Measurements from ENCODE around the gene TAC4. TPM values are rescaled to one million over a fixed set of nuclear protein-coding genes. Genes with fewer than 3 reads are reported as not detected.

The TAC4 gene
- total RNA-seq, 2 experiments from 2014 or later = not detected

DNA sequence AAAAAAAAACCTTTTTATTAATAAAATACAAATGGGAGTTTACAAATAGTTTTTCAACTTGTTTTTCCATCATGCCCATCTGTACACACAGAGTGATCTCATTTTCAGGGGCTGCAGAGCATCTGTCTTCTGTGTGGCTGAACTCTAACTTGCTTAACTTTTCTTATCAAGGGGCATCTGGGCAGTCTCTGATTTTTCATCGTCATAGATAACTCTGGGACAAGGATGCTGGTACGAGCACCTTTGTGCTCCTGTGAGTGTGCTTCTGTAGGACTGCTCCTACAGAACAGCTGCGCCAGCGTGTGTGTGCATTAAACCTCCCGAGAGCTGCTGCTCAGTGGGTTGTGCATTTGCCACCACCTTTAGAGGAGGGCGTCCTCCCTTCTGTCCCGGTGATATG lies 34.6 kb upstream of the TAC4 start:
- Mint-ChIP-seq H3K9me3 (no peaks in the 10 kb centered on the region), H3K4me3 (no peak overlapping the region), H3K36me3 (no peaks in the 10 kb centered on the region), H3K27ac (no peak overlapping the region), H3K4me1 (peaks cover 6% of the 10 kb centered on the region), H3K27me3 (peaks cover 33% of the 10 kb centered on the region)
- ATAC-seq (ENCODE audit: low read depth) (no peak), DNase-seq (no peak)
- POLR2A ChIA-PET = interaction anchor here (0.8 kb wide), 1 partner anchor 8 kb away, joined by 3 read pairs; no protein-coding TSS in a partner anchor

DNA sequence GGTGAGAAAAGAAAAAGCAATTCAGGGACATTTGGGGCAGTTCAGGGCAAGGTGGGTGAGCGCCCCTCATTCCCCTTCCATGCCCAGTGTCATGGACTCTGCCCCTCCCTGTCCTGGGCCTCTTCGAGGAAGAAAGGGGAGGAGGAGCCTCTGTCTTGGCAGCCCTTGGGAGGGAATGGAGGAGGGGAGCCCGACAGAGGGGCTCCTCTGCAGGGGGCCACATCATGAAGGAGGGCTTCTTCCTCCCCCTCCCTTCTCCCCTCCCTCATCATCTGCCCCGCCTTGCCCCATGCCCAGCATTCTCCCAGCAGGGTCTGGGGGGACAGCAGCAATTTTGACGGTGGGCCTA lies 33.2 kb upstream of the TAC4 start:
- Mint-ChIP-seq H3K9me3 (no peaks in the 10 kb centered on the region), H3K4me3 (no peak overlapping the region), H3K27ac (no peak overlapping the region), H3K36me3 (no peaks in the 10 kb centered on the region), H3K4me1 (peaks cover 6% of the 10 kb centered on the region), H3K27me3 (peaks cover 33% of the 10 kb centered on the region)
- POLR2A ChIA-PET = interaction anchor here (1.1 kb wide), 1 partner anchor 117 kb away, joined by 3 read pairs; no protein-coding TSS in a partner anchor
- DNase-seq (no peak), ATAC-seq (ENCODE audit: low read depth) (no peak)

DNA sequence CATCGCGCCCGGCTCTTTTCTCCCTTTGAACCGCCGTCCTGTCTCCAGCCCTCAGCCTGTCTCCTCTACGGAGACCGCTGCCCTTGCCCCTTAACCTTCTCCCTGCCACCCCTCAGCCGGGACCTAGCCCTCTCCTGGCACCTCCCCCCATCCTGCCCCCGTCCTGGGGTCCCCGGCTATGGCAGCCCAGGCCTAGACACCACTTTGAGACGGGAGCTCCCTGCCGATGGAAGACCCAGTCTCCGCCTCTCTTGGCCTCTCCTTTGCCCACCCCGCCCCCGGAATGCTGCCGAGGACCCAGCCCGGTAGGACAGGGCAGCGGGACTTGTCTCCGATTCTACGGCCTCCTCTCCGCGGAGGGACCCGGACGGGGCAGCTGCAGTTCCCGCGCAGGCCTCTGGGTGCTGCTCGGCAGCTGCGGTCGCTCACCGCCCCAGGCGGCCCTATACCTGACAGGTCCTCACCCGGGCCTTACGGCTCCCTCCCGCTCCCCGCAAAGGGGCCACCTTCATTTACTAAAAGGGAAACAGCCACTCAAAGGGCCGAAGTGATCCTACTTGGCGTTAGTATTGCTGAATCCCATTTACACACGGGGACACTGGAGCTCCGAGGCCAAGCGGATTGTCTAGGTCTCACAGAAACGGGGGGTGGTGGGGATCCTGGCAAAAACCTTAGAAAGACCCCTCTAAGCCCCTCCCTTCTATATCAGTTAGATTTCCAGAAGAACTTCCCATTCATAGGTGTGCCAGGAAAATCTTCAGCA lies 32.6 kb upstream of the TAC4 start:
- Mint-ChIP-seq H3K4me3 (peak overlapping the region; percentile 42), H3K27me3 (peaks cover 29% of the 10 kb centered on the region), H3K4me1 (peaks cover 6% of the 10 kb centered on the region), H3K36me3 (no peaks in the 10 kb centered on the region), H3K27ac (no peak overlapping the region), H3K9me3 (no peaks in the 10 kb centered on the region)
- POLR2A ChIA-PET = interaction anchor here (1.1 kb wide), 1 partner anchor 118 kb away, joined by 3 read pairs; no protein-coding TSS in a partner anchor
- peak; percentile 83 for DNase-seq
- peak; percentile 93 for ATAC-seq (ENCODE audit: low read depth)

DNA sequence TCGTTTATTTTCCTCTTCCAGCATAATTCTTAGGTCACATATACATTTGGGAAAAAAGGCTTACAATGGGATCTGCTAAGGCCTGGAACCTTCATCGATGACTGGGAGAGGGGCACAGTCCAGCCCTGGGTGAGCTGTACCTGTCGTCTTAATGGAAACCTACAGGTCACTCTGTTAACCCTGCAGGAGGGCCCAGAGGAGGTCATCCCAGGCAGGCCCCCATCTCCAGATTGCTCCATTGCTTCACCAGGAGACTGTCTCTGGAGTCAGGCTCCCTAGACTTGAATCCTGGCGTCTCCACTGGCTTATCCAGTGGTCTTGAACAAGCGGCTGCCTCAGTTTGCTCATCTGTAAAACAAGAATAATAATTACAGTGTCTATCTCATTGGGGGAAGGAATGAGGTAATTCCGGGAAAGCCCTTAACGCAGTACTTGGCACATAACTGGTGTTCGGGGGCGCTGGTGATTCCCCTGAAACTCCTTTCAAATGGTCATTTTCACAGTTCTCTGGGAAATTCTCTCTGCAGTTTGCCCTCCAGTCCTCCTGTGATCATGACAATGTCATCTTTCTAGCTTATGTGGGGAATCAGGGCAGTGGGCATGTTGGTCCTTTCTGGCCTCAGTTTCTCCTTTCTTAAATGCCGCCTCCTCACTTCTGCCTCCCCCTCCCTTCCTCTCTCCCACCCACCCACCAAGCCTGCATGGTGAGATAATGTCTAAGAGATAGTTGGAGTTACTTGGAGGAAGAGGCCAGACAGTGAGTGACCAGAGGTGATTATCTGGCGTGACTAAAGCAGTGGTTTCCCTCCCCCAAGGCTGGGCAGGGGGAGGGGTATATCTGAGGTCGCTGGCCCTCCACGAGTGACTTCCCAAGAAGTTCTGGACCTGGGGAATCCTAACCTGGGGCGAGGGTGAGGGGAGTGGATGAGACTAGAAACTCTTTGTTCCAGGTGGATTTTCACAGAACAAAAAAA lies 31.3 kb upstream of the TAC4 start:
- no peak overlapping the region for H3K27ac Mint-ChIP-seq
- H3K27me3 Mint-ChIP-seq = peaks cover 28% of the 10 kb centered on the region
- no peaks in the 10 kb centered on the region for H3K9me3 Mint-ChIP-seq
- DNase-seq (no peak), ATAC-seq (ENCODE audit: low read depth) (no peak)
- H3K36me3 Mint-ChIP-seq = no peaks in the 10 kb centered on the region
- no peak overlapping the region for H3K4me3 Mint-ChIP-seq
- peaks cover 6% of the 10 kb centered on the region for H3K4me1 Mint-ChIP-seq
- POLR2A ChIA-PET = no interaction called here

DNA sequence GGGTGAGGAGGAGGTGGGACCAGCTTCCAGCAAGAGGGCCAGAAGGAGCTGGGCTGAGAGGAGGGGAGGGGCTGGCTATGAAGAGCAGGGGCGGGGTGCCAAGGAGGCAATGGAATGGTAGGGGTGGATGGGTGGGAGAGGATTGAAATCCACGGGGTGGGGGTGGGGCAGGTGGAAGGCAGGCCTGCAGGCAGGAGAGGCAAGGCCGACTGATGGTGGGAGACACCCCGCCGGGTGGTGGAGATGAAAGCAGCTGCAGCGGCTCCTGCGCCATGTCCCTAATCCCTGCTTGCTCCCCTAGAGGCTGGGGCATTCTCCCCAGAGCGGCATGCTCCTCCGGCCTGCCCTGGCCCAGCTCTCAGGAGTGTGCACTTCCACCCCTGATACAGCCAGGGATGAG lies 27.8 kb upstream of the TAC4 start:
- ATAC-seq (ENCODE audit: low read depth) = no peak
- POLR2A ChIA-PET = no interaction called here
- no peak overlapping the region for H3K27ac Mint-ChIP-seq

DNA sequence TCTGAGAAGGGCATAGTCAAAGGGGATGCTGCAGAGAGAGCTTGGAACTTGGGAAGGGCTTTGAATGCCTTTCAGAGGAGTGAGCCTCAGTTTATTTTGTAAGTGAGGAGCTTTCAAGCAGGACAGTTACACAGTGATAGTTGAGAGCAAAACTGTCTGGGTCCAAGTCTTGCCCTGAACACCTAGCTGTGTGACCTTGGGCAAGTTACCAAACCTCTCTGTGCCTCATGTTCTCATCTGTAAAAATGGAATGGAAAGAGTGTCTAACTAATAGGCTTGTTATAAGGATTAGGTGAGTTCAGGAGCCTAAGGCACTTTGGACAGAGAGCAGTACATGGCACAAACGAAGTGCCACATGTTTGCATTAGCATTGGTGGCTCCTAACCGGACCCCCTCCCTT lies 27.0 kb upstream of the TAC4 start:
- peaks cover 12% of the 10 kb centered on the region for H3K4me1 Mint-ChIP-seq
- POLR2A ChIA-PET = no interaction called here
- peaks cover 16% of the 10 kb centered on the region for H3K27me3 Mint-ChIP-seq
- no peaks in the 10 kb centered on the region for H3K36me3 Mint-ChIP-seq
- no peak for ATAC-seq (ENCODE audit: low read depth)
- no peak overlapping the region for H3K4me3 Mint-ChIP-seq
- H3K27ac Mint-ChIP-seq = no peak overlapping the region
- DNase-seq = no peak
- no peaks in the 10 kb centered on the region for H3K9me3 Mint-ChIP-seq

More for the DNA sequence above, 27.8 kb upstream of the TAC4 start:
- H3K4me1 Mint-ChIP-seq = peaks cover 16% of the 10 kb centered on the region
- H3K27me3 Mint-ChIP-seq = peaks cover 19% of the 10 kb centered on the region
- H3K4me3 Mint-ChIP-seq = no peak overlapping the region
- no peak for DNase-seq
- H3K9me3 Mint-ChIP-seq = no peaks in the 10 kb centered on the region
- H3K36me3 Mint-ChIP-seq = no peaks in the 10 kb centered on the region

DNA sequence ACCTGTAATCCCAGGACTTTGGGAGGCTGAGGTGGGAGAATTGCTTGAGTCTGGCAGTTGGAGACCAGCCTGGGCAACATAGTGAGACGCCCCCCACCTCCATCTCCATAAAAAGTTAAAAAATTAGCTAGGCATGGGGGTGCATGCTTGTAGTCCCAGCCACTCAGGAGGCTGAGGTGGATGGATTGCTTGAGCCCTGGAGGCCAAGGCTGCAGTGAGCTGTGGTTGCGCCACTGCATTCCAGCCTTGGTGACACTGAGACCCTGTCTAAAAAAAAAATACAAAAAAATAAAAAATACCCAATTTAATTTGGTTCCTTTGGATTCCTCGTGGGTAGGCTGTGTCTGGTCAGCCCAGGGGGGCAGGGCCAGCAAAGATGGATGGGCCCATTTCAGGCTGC lies 26.1 kb upstream of the TAC4 start:
- Mint-ChIP-seq H3K9me3 (no peaks in the 10 kb centered on the region), H3K4me1 (peaks cover 10% of the 10 kb centered on the region), H3K27me3 (peaks cover 9% of the 10 kb centered on the region), H3K36me3 (no peaks in the 10 kb centered on the region), H3K4me3 (no peak overlapping the region), H3K27ac (no peak overlapping the region)
- POLR2A ChIA-PET = interaction anchor here (0.5 kb wide), 1 partner anchor 9 kb away, joined by 3 read pairs; no protein-coding TSS in a partner anchor
- DNase-seq = no peak
- ATAC-seq (ENCODE audit: low read depth) = no peak

DNA sequence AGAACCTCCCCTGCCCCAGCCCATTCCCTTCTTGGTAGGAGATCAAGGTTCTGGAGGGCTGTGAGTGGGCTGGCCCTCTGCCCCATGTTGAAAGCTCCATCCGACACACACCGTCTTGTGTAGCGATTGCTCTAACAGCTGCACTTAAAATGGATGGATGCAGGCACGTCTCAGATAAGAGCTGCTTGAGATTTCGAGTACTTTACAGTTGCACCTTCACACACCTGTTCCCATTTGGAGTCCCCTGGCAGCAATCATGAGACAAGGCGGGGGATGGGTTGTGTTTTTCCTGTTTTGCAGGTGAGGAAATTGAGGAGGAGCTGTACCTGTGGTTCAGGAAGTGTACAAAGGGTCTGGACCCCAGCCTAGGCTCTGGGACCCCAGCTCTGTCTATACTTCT lies 25.6 kb upstream of the TAC4 start:
- no peak for DNase-seq
- Mint-ChIP-seq H3K27ac (no peak overlapping the region), H3K4me1 (peaks cover 10% of the 10 kb centered on the region), H3K4me3 (no peak overlapping the region), H3K27me3 (peaks cover 9% of the 10 kb centered on the region), H3K9me3 (no peaks in the 10 kb centered on the region), H3K36me3 (no peaks in the 10 kb centered on the region)
- ATAC-seq (ENCODE audit: low read depth) = no peak
- POLR2A ChIA-PET = no interaction called here

DNA sequence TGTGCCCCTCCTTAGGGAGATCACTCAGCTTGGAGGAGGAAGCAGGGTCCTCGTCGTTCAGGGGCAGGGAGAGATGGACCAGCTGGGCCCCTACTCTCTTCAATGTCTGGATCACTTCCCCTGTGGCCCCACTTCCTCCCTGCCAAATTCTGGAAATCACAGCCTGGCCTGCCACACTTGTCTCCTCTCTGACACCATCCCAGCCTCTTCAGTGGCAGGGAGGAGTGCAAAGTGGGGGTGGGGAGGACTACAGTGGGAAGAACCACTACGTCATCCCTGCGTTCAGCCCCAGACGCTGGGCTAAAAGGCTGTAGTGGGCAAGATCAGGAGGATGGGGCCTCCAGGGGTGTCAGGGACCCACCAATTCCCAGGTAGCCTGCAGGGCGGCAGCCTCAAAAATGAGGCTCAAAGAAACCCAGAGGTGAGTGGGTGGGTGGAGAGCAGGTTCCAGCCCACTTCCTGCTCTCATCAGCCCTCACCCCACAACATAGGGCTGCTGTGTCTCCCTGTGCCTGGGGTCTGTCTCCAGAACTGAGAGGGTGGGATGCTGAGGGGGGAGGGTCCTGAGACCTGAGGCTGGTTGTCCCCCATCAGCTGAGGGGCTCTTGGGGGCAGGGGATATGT lies 25.0 kb upstream of the TAC4 start:
- peak overlapping the region; percentile 59 for H3K27ac Mint-ChIP-seq
- H3K4me1 Mint-ChIP-seq = peaks cover 10% of the 10 kb centered on the region
- DNase-seq = no peak
- POLR2A ChIA-PET = no interaction called here
- H3K9me3 Mint-ChIP-seq = no peaks in the 10 kb centered on the region
- peak overlapping the region; percentile 14 for H3K4me3 Mint-ChIP-seq
- H3K27me3 Mint-ChIP-seq = peaks cover 6% of the 10 kb centered on the region
- no peaks in the 10 kb centered on the region for H3K36me3 Mint-ChIP-seq
- ATAC-seq (ENCODE audit: low read depth) = peak; percentile 60

DNA sequence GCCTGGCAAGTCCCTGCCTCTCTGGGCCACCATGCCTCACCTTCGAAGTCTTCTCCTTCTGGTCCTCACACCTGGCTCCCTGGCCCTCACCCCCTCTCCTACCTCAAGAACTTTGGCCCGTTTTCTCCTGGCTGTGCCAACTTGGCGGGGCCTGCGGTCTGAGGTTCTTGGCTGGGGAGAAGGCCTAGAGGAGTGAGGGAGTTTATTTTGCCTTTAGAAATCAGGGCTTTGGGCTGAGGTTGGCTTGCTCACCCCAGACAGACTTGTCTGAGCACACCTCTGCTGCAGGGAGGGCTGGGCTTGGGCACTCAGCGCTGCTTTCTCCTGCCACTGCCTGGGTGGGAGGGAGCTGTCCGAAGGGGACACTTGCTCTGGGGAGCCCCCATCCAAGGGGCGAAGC lies 23.3 kb upstream of the TAC4 start:
- H3K27ac Mint-ChIP-seq = no peak overlapping the region
- DNase-seq (no peak), ATAC-seq (ENCODE audit: low read depth) (no peak)
- no peaks in the 10 kb centered on the region for H3K36me3 Mint-ChIP-seq
- H3K4me3 Mint-ChIP-seq = no peak overlapping the region
- peaks cover 10% of the 10 kb centered on the region for H3K4me1 Mint-ChIP-seq
- peaks cover 2% of the 10 kb centered on the region for H3K27me3 Mint-ChIP-seq
- POLR2A ChIA-PET = no interaction called here
- H3K9me3 Mint-ChIP-seq = no peaks in the 10 kb centered on the region

DNA sequence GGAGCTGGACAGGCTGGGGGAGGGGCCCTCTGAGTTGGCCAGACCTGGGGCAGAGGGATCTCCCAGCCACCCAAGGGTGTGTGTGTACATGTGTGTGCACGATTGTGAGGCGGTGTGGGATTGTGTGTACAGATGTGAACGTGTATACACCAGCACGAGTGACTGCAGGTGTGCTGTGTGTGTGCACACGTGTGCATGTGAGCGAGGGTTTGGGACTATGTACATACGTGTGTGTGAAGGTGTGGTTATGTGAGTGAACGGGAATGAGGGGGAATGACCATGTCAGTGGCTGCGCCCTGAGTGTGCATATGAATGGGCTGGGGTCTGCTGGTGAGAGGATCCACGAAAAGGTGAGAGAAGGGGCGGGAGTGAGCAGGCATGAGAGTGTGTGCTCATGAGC lies 22.4 kb upstream of the TAC4 start:
- no peak for ATAC-seq (ENCODE audit: low read depth)

DNA sequence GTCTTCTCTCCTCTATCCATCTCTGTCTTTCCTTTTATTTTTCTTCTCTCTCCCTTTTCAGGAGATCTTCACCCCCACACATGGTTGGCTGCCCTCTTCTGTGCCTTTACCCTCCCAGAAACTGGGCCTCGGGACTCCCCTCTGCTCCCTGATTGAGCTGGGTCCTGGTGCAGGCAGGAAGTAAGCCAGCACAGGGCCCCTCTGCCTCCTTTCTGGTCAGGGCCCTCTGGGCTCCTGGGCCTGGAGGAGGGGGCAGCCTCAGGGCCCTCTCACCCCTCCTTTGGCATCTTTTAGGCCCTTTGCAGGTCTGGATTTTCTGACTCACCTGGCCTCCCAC lies 21.1 kb upstream of the TAC4 start:
- ATAC-seq (ENCODE audit: low read depth) (no peak), DNase-seq (no peak)
- no peak overlapping the region for H3K4me3 Mint-ChIP-seq
- H3K36me3 Mint-ChIP-seq = no peaks in the 10 kb centered on the region
- peaks cover 10% of the 10 kb centered on the region for H3K4me1 Mint-ChIP-seq
- POLR2A ChIA-PET = interaction anchor here (0.6 kb wide), 1 partner anchor 61 kb away, joined by 4 read pairs; no protein-coding TSS in a partner anchor
- no peaks in the 10 kb centered on the region for H3K9me3 Mint-ChIP-seq
- H3K27me3 Mint-ChIP-seq = no peaks in the 10 kb centered on the region
- H3K27ac Mint-ChIP-seq = no peak overlapping the region

More for the DNA sequence above, 22.4 kb upstream of the TAC4 start:
- H3K36me3 Mint-ChIP-seq = no peaks in the 10 kb centered on the region
- POLR2A ChIA-PET = no interaction called here
- no peak for DNase-seq
- H3K9me3 Mint-ChIP-seq = no peaks in the 10 kb centered on the region
- no peak overlapping the region for H3K27ac Mint-ChIP-seq
- peaks cover 2% of the 10 kb centered on the region for H3K27me3 Mint-ChIP-seq
- H3K4me3 Mint-ChIP-seq = no peak overlapping the region
- H3K4me1 Mint-ChIP-seq = peaks cover 10% of the 10 kb centered on the region

DNA sequence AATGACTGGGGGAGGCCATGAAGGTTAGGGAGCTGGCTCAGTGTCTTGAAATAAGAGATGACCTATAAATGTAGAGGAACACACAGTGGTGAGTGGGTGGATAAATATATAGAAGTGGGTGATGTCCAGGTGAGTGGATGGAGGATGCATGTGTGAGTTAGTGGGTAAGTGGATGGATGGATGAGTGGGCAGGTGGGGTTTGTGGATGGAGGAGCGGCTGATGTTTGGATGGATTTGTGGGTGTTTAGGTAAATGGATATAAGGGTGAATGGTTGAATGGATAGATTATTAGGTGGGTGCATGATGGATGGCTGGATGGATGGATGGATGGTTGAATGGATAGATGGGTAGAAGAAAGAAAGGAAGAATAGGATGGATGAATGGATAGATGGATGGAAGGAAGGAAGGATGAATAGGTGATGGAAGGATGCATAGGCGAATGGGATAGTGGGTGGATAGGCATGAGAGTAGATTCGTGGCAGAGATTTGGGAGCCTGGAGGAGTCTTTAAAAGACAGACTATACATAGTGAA lies 19.1 kb upstream of the TAC4 start:
- ATAC-seq (ENCODE audit: low read depth) (no peak), DNase-seq (no peak)
- H3K27me3 Mint-ChIP-seq = no peaks in the 10 kb centered on the region
- POLR2A ChIA-PET = no interaction called here
- no peak overlapping the region for H3K27ac Mint-ChIP-seq
- no peaks in the 10 kb centered on the region for H3K36me3 Mint-ChIP-seq
- H3K4me1 Mint-ChIP-seq = no peaks in the 10 kb centered on the region
- H3K4me3 Mint-ChIP-seq = no peak overlapping the region
- no peaks in the 10 kb centered on the region for H3K9me3 Mint-ChIP-seq

Measured in activated naive CD8-positive, alpha-beta T cell treated with anti-CD3 and anti-CD28 coated beads, Interleukin-2, amount 10 ng/mL, durations not matched to agents 7 days and 5 days (primary cell).